Esophagus muscularis mucosa (tissue), 4 donors: ENCODE results near the gene ZBTB47. TPM values are rescaled to one million over a fixed set of nuclear protein-coding genes. Genes with fewer than 3 reads are reported as not detected.

Source experiments
- DNase-seq: peaks from one replicate; pipeline ENCODE4 v3.0.0-alpha.2; 2017; ENCODE audit errors: extremely low spot score
- H3K27ac ChIP-seq, 4 donors: fragments of 200-600 bp; sonication (generic); replicated peaks in 1 of 4; 1 replicate in 3 of 4; 2 replicates in 1 of 4; pipeline ENCODE4 v1.5.1; 2016 to 2019; ENCODE audit warnings: mild to moderate bottlenecking in 1 of 4
- H3K27me3 ChIP-seq, 4 donors: fragments of 200-600 bp; sonication (generic); one replicate each; pipeline versions ENCODE4 v1.5.1 to v1.6.0; 2016 to 2019
- H3K36me3 ChIP-seq, 4 donors: fragments of 200-600 bp; sonication (generic); one replicate each; pipeline ENCODE4 v1.5.1; 2016 to 2019
- H3K4me1 ChIP-seq, 4 donors: fragments of 200-600 bp; sonication (generic); one replicate each; pipeline ENCODE4 v1.5.1; 2016 to 2019
- H3K4me3 ChIP-seq, 4 donors: fragments of 200-600 bp; sonication (generic); 1 replicate in 2 of 4; 2 replicates in 2 of 4; pipeline ENCODE4 v1.5.1; 2016 to 2019; ENCODE audit warnings: mild to moderate bottlenecking in 4 of 4, moderate library complexity in 1 of 4
- H3K9me3 ChIP-seq, 4 donors: fragments of 200-600 bp; sonication (generic); 1 replicate in 3 of 4; 2 replicates in 1 of 4; pipeline ENCODE4 v1.5.1; 2016 to 2019
- EP300 ChIP-seq: sonication (generic); formaldehyde crosslinking; IDR thresholded peaks from one replicate; pipeline ENCODE4 v1.6.1; 2017; ENCODE audit warnings: antibody characterized with exemption
- POLR2A ChIP-seq: fragments of 450-650 bp; IDR thresholded peaks from one replicate; pipeline ENCODE4 v1.6.1; 2017; ENCODE audit warnings: antibody characterized with exemption, moderate library complexity, mild to moderate bottlenecking, low read depth
- POLR2AphosphoS5 ChIP-seq, 2 donors: sonication (generic); formaldehyde crosslinking; IDR thresholded peaks; one replicate each; pipeline ENCODE4 v1.6.1; 2017; ENCODE audit warnings: antibody characterized with exemption in 2 of 2
- WGBS: methylation state at CpG from one replicate; pipeline ENCODE4 v1.1.5; 2018; 5-methylcytosine and 5-hydroxymethylcytosine counted together
- intact Hi-C: fragments of 100-400 bp; cut with DNase I; formaldehyde crosslinking; loops from one replicate; pipeline ENCODE4 v1.15.1; 2023
- total RNA-seq, 4 donors: library from RNA; depleted of rRNA; stranded (reverse); fragments of >200 nt; gene quantifications; one replicate each; pipeline versions ENCODE4 v1.1.0 to v1.2.1, GENCODE V29; 2016
- TF ChIP-seq, protein P1 (sequence below), 3 experiments: fragments of 200-600 bp in 2 of 3; fragments of 450-650 bp in 1 of 3; sonication (generic) in 2 of 3; IDR thresholded peaks; one replicate each; pipeline ENCODE4 v1.5.1; 2017 to 2019; ENCODE audit warnings: antibody characterized with exemption in 3 of 3, mild to moderate bottlenecking in 2 of 3, moderate library complexity in 1 of 3

Gene ZBTB47
- total RNA-seq, 4 donors from 2014 or later = 75.4 to 137 (median 95.7) TPM

DNA sequence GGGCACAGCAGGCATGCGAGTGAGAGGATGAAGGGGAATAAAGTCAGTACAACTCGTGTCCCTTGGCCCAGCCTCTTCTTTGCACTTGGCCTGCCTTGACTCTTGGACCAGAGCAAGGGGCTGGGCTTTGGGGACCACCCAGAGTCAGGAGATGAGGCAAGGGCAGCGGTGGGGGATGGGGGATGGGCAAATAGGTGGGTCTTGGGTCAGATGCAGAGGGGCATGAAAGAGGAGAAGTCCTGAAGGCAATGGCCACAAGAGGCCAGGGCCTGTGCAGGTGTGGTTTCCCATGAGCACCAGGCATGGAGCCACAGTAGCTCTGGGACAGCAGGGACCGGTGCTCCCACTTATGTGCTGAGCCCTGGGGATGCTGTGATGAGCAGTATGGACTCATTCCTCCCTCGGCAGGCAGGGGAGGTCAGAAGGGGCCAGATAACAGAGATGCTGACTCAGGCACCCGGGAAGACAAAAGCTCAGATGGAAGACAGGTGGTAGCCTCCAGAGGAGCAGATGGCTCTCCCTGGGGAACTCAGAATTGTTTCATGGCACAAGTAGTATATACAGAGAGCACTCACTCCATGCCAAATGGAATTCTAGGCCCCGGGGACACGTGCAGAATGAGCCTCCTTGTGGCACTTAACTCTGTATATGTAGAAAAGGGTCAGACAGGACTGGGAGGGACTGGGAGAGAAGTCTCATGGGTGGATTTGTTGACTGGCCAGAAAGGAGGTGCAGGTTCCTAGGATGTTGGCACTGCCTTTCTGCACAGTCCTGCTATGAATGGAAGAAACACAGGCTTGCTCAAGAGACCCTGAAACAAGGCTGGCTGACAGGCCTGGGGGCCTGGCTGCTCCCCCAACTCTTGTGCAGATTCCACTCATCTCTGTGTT lies 14.3 kb downstream of the ZBTB47 start:
- H3K27ac ChIP-seq = no peak overlapping the region
- intact Hi-C loops = no loop called here
- no peaks in the 10 kb centered on the region for H3K9me3 ChIP-seq
- peaks cover 23 to 49% (median 29%) of the 10 kb centered on the region in 4 donors for H3K4me1 ChIP-seq
- 38% methylated on average over 8 of the region's 8 CpGs for WGBS
- no peak overlapping the region for H3K4me3 ChIP-seq
- no peaks in the 10 kb centered on the region for H3K27me3 ChIP-seq
- no peak for DNase-seq
- peaks cover 0 to 7% (median 0%) of the 10 kb centered on the region in 4 donors for H3K36me3 ChIP-seq
- TF ChIP-seq POLR2AphosphoS5 (IDR thresholded peaks at IDR 0.05) = peak in 1 of 2 donors; percentile 16
- TF ChIP-seq EP300 = no peak
- TF ChIP-seq, protein P1, sequence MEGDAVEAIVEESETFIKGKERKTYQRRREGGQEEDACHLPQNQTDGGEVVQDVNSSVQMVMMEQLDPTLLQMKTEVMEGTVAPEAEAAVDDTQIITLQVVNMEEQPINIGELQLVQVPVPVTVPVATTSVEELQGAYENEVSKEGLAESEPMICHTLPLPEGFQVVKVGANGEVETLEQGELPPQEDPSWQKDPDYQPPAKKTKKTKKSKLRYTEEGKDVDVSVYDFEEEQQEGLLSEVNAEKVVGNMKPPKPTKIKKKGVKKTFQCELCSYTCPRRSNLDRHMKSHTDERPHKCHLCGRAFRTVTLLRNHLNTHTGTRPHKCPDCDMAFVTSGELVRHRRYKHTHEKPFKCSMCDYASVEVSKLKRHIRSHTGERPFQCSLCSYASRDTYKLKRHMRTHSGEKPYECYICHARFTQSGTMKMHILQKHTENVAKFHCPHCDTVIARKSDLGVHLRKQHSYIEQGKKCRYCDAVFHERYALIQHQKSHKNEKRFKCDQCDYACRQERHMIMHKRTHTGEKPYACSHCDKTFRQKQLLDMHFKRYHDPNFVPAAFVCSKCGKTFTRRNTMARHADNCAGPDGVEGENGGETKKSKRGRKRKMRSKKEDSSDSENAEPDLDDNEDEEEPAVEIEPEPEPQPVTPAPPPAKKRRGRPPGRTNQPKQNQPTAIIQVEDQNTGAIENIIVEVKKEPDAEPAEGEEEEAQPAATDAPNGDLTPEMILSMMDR (IDR thresholded peaks at IDR 0.05) = no peak
- no peak for TF ChIP-seq POLR2A

GRCh38 chr3:42668413-42668760 lies 14.9 kb downstream of the ZBTB47 start:
- H3K4me3 ChIP-seq = no peak overlapping the region
- intact Hi-C loops = no loop called here
- peaks cover 0 to 7% (median 0%) of the 10 kb centered on the region in 4 donors for H3K36me3 ChIP-seq
- no peak overlapping the region for H3K27ac ChIP-seq
- DNase-seq = no peak
- WGBS = 85% methylated on average over 2 of the region's 2 CpGs
- no peak for TF ChIP-seq POLR2A
- TF ChIP-seq, protein P1 (IDR thresholded peaks at IDR 0.05) = no peak
- no peak for TF ChIP-seq POLR2AphosphoS5 (IDR thresholded peaks at IDR 0.05)
- TF ChIP-seq EP300 = no peak
- peaks cover 23 to 49% (median 29%) of the 10 kb centered on the region in 4 donors for H3K4me1 ChIP-seq
- peaks cover 0 to 6% (median 0%) of the 10 kb centered on the region in 4 donors for H3K27me3 ChIP-seq
- H3K9me3 ChIP-seq = no peaks in the 10 kb centered on the region

GRCh38 chr3:42668793-42669217 lies 15.3 kb downstream of the ZBTB47 start:
- DNase-seq = no peak
- Histone ChIP-seq H3K4me3 (no peak overlapping the region), H3K4me1 (peaks cover 23 to 48% (median 29%) of the 10 kb centered on the region in 4 donors), H3K27me3 (peaks cover 0 to 6% (median 0%) of the 10 kb centered on the region in 4 donors), H3K9me3 (no peaks in the 10 kb centered on the region), H3K27ac (no peak overlapping the region), H3K36me3 (peaks cover 0 to 5% (median 0%) of the 10 kb centered on the region in 4 donors)
- WGBS = 86% methylated on average over 3 of the region's 4 CpGs
- TF ChIP-seq, protein P1 (IDR thresholded peaks at IDR 0.05) = no peak
- peak in 1 of 2 donors; percentile 55 for TF ChIP-seq POLR2AphosphoS5 (IDR thresholded peaks at IDR 0.05)
- intact Hi-C loops = no loop called here

GRCh38 chr3:42670051-42670576 lies 16.6 kb downstream of the ZBTB47 start:
- WGBS = 78% methylated on average over 6 of the region's 7 CpGs
- Histone ChIP-seq H3K4me3 (no peak overlapping the region), H3K4me1 (peaks cover 23 to 38% (median 29%) of the 10 kb centered on the region in 4 donors), H3K27ac (no peak overlapping the region), H3K36me3 (no peaks in the 10 kb centered on the region), H3K27me3 (peaks cover 0 to 6% (median 0%) of the 10 kb centered on the region in 4 donors), H3K9me3 (no peaks in the 10 kb centered on the region)
- DNase-seq = no peak
- TF ChIP-seq POLR2A (no peak), POLR2AphosphoS5 (IDR thresholded peaks at IDR 0.05) (peak in 1 of 2 donors; percentile 3)
- intact Hi-C loops = no loop called here

GRCh38 chr3:42670670-42671069 lies 17.2 kb downstream of the ZBTB47 start:
- Histone ChIP-seq H3K4me3 (no peak overlapping the region), H3K4me1 (peaks cover 20 to 34% (median 27%) of the 10 kb centered on the region in 4 donors), H3K9me3 (no peaks in the 10 kb centered on the region), H3K27me3 (peaks cover 0 to 7% (median 0%) of the 10 kb centered on the region in 4 donors), H3K27ac (no peak overlapping the region), H3K36me3 (no peaks in the 10 kb centered on the region)
- intact Hi-C loops = no loop called here
- DNase-seq = no peak
- 88% methylated on average over 1 of the region's 1 CpG for WGBS
- TF ChIP-seq POLR2AphosphoS5 (IDR thresholded peaks at IDR 0.05) (no peak), POLR2A (no peak), EP300 (no peak)
- TF ChIP-seq, protein P1 (IDR thresholded peaks at IDR 0.05) = no peak
